Activated naive CD8-positive, alpha-beta T cell treated with anti-CD3 and anti-CD28 coated beads, Interleukin-2, amount 10 ng/mL, durations not matched to agents 7 days and 5 days (primary cell): Measurements from ENCODE around the gene MAN1A2. TPM values are rescaled to one million over a fixed set of nuclear protein-coding genes. Genes with fewer than 3 reads are reported as not detected.
"Not testable (repeated sequence)": the region's sequence is repeated elsewhere in the genome, so short reads cannot be mapped to it uniquely, and the experiment has no call there.

Source experiments
- ATAC-seq: fragments of 150-1000 bp; cut with Tn5 transposase; one replicate; pipeline ENCODE4 v1.10.0; 2021; ENCODE audit warnings: low read depth, moderate library complexity
- POLR2A ChIA-PET: fragments of 350-600 bp; sonication (Branson Sonifier 250); formaldehyde crosslinking; loops from one replicate; lab custom pipeline; 2021; ENCODE audit warnings: antibody characterized with exemption; lab: Charles Lee
- DNase-seq: peaks from one replicate; pipeline ENCODE4 v3.0.0; 2021
- H3K27ac Mint-ChIP-seq: one replicate; pipeline ENCODE4 v1.8.0; 2022; ENCODE audit warnings: mild to moderate bottlenecking, mixed read lengths
- H3K27me3 Mint-ChIP-seq: one replicate; pipeline ENCODE4 v1.8.0; 2022; ENCODE audit warnings: mild to moderate bottlenecking, moderate library complexity, mixed read lengths
- H3K36me3 Mint-ChIP-seq: one replicate; pipeline ENCODE4 v1.8.0; 2021; ENCODE audit warnings: mild to moderate bottlenecking, mixed read lengths
- H3K4me1 Mint-ChIP-seq: one replicate; pipeline ENCODE4 v1.8.0; 2021; ENCODE audit warnings: mixed read lengths
- H3K4me3 Mint-ChIP-seq: one replicate; pipeline ENCODE4 v1.8.0; 2022; ENCODE audit warnings: mild to moderate bottlenecking, moderate library complexity, mixed read lengths
- H3K9me3 Mint-ChIP-seq: one replicate; pipeline ENCODE4 v1.8.0; 2021; ENCODE audit warnings: mixed read lengths
- total RNA-seq, 2 experiments: library from RNA; stranded (reverse); gene quantifications; one replicate each; pipeline ENCODE4 v1.2.3, GENCODE V29; 2021

MAN1A2 gene
- total RNA-seq, 2 experiments from 2014 or later: 36.1 to 43.2 TPM

DNA sequence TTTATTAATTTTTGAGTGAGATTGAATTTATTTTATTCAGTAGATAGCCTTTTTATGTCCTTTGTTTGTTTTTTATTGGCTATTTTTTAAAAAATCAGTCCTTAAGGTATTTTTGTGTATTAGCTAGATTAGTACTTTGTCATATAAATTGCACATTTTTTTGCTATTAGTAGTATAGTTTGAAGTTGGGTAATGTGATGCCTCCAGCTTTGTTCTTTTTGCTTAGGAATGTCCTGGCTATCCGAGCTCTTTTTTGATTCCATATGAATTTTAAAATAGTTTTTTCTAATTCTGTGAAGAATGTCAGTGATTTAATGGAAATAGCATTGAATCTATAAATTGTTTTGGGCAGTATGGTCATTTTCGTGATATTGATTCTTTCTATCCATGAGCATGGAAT is 80.4 kb downstream of the MAN1A2 start:
- H3K4me1 Mint-ChIP-seq: no peaks in the 10 kb centered on the region
- ATAC-seq: no peak
- H3K27ac Mint-ChIP-seq: no peak overlapping the region
- H3K4me3 Mint-ChIP-seq: no peak overlapping the region
- peaks cover 51% of the 10 kb centered on the region for H3K36me3 Mint-ChIP-seq
- POLR2A ChIA-PET: no interaction called here
- H3K27me3 Mint-ChIP-seq: no peaks in the 10 kb centered on the region
- no peak for DNase-seq
- H3K9me3 Mint-ChIP-seq: peaks cover 19% of the 10 kb centered on the region

DNA sequence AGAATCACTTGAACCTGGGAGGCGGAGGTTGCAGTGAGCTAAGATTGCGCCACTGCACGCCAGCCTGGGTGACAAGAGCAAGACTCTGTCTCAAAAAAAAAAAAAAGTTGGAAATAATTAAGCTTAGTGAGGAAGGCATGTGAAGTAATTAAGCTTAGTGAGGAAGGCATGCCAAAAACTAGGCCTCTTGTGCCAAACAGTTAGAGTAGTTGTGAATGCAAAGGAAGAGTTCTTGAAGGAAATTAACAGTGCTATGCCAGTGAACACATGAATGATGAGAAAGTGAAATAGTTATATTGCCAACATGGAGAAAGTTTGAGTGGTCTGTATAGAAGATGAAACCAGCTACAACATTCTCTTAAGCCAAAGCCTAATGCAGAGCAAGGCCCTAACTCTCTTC is 85.0 kb downstream of the MAN1A2 start:
- Mint-ChIP-seq H3K4me3 (no peak overlapping the region), H3K4me1 (peaks cover 2% of the 10 kb centered on the region), H3K36me3 (peaks cover 52% of the 10 kb centered on the region), H3K9me3 (peaks cover 16% of the 10 kb centered on the region), H3K27ac (no peak overlapping the region), H3K27me3 (no peaks in the 10 kb centered on the region)
- no peak for DNase-seq
- POLR2A ChIA-PET: no interaction called here
- ATAC-seq: no peak

DNA sequence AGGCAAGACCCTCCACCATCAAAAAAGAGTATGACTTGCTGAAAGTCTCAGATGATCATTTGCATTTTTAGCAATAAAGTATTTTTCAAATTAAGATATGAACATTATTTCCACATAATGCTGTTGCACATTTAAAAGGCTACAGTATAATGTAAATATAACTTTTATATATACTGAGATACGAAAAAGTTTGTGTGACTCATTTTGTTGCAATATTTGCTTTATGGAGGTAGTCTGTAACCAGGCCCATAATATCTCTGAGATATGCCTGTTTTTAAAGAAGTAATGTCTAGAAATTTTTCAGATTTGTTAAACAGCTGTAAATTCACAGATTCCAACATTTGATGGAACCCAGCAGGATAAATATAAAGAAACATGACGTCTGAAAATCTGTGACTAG is 86.7 kb downstream of the MAN1A2 start:
- POLR2A ChIA-PET: no interaction called here
- peaks cover 2% of the 10 kb centered on the region for H3K4me1 Mint-ChIP-seq
- ATAC-seq (no peak), DNase-seq (no peak)
- no peaks in the 10 kb centered on the region for H3K27me3 Mint-ChIP-seq
- H3K27ac Mint-ChIP-seq: no peak overlapping the region
- no peak overlapping the region for H3K4me3 Mint-ChIP-seq
- H3K9me3 Mint-ChIP-seq: peaks cover 15% of the 10 kb centered on the region
- peaks cover 42% of the 10 kb centered on the region for H3K36me3 Mint-ChIP-seq

DNA sequence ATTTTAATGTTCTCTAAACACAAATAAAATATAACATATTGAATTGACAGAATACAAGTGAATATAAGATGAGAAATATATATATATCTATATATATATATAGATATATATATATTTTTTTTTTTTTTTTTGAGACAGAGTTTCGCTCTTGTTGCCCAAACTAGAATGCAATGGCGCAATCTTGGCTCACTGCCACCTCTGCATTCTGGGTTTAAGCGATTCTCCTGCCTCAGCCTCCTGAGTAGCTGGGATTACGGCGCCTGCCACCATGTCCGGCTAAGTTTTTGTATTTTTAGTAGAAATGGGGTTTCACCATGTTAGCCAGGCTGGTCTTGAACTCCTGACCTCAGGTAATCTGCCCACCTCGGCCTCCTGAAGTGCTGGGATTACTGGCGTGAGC is 91.2 kb downstream of the MAN1A2 start:
- ATAC-seq, DNase-seq, H3K4me3 Mint-ChIP-seq, POLR2A ChIA-PET, H3K27ac Mint-ChIP-seq, H3K9me3 Mint-ChIP-seq, H3K4me1 Mint-ChIP-seq, H3K27me3 Mint-ChIP-seq: not testable (repeated sequence)
- peaks cover 14% of the 10 kb centered on the region for H3K36me3 Mint-ChIP-seq

DNA sequence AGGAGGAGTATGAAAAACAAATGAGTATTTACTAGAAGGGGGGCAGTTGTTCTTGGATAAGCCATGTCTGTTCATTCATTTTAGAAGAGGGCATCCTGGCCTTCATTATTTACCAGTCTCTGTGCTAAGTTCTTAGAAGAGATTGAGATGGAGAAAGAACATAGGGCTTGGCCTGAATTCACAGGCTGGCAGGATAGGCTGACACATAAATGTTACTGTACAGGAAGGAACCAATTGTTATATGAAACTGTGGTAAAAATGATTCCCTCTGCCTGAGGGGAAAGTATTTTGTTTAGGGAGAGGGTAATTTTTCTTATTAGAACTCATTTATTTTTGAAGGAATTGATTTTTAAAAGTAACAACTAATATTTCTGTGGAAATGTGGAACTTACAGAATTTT is 99.5 kb downstream of the MAN1A2 start:
- H3K4me1 Mint-ChIP-seq: no peaks in the 10 kb centered on the region
- no peak overlapping the region for H3K27ac Mint-ChIP-seq
- peaks cover 34% of the 10 kb centered on the region for H3K36me3 Mint-ChIP-seq
- no peaks in the 10 kb centered on the region for H3K27me3 Mint-ChIP-seq
- ATAC-seq: no peak
- peaks cover 2% of the 10 kb centered on the region for H3K9me3 Mint-ChIP-seq
- POLR2A ChIA-PET: no interaction called here
- no peak overlapping the region for H3K4me3 Mint-ChIP-seq
- no peak for DNase-seq

DNA sequence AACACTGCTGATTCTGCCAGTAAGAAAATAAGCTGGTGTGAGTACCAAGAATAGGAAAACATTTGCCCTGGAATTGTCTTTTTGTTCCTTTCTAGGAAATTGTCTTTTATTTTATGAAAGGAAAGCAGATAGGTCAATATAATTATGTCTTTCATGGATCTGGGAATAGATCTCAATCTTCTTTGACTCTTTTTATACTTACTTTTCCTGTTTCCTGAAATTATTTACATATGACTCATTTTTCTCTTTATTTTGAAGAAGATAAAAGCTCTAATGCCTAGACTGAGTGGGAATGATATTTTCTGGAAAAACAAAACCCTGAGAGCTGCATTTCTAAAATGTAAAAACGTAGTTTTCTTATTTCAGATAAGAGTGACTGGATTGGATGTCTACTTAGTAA is 100.1 kb downstream of the MAN1A2 start:
- Mint-ChIP-seq H3K36me3 (peaks cover 34% of the 10 kb centered on the region), H3K4me3 (no peak overlapping the region), H3K4me1 (no peaks in the 10 kb centered on the region), H3K27ac (no peak overlapping the region), H3K27me3 (no peaks in the 10 kb centered on the region), H3K9me3 (peaks cover 2% of the 10 kb centered on the region)
- DNase-seq (no peak), ATAC-seq (no peak)
- POLR2A ChIA-PET: no interaction called here

DNA sequence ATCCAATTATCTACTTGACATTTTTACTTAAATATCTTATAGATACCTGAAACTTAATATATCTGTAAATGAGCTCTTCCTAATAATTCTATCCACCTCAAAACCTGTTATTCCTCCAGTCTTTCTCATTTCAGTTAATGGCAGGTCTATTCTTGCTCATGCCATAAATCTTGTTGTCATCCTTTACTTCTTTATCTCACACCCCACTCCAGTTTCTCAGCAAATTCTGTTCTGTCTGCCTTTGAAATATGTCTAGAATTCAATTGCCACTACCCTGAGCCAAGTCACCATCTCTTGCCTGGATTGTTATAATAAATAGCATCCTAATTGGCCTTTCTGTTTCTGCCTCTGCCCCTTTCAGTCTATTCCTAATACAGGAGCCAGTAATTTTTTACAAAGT is 105.8 kb downstream of the MAN1A2 start:
- H3K4me1 Mint-ChIP-seq: no peaks in the 10 kb centered on the region
- DNase-seq: no peak
- H3K4me3 Mint-ChIP-seq: no peak overlapping the region
- POLR2A ChIA-PET: no interaction called here
- H3K9me3 Mint-ChIP-seq: peaks cover 13% of the 10 kb centered on the region
- H3K27ac Mint-ChIP-seq: no peak overlapping the region
- peaks cover 40% of the 10 kb centered on the region for H3K36me3 Mint-ChIP-seq
- no peaks in the 10 kb centered on the region for H3K27me3 Mint-ChIP-seq
- no peak for ATAC-seq

DNA sequence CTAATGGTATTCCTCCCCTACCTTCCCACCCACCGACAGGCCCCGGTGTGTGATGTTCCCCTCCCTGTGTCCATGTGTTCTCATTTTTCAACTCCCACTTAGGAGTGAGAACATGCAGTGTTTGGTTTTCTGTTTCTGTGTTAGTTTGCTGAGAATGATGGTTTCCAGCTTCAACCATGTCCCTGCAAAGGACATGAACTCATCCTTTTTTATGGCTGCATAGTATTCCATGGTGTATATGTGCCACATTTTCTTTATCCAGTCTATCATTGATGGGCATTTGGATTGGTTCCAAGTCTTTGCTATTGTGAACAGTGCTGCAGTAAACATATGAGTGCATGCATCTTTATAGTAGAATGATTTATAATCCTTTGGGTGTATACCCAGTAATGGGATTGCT is 108.2 kb downstream of the MAN1A2 start:
- POLR2A ChIA-PET, H3K27me3 Mint-ChIP-seq, H3K4me1 Mint-ChIP-seq, H3K27ac Mint-ChIP-seq, DNase-seq, H3K4me3 Mint-ChIP-seq, ATAC-seq: not testable (repeated sequence)
- peaks cover 37% of the 10 kb centered on the region for H3K36me3 Mint-ChIP-seq
- H3K9me3 Mint-ChIP-seq: peaks cover 11% of the 10 kb centered on the region

DNA sequence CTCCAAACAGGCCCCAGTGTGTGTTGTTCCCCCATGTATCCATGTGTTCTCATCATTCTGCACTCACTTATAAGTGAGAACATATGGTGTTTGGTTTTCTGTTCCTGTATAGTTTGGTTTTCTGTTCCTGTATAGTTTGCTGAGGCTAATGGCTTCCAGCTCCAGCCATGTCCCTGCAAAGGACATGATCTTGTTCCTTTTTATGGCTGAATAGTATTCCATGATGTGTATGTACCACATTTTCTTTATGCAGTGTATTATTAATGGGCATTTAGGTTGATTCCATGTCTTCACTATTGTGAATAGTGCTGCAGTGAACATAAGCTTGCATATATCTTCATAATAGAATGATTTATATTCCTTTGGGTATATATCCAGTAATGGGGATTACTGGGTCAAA is 111.8 kb downstream of the MAN1A2 start:
- no peaks in the 10 kb centered on the region for H3K4me1 Mint-ChIP-seq
- no peak overlapping the region for H3K4me3 Mint-ChIP-seq
- no peaks in the 10 kb centered on the region for H3K27me3 Mint-ChIP-seq
- H3K9me3 Mint-ChIP-seq: peaks cover 11% of the 10 kb centered on the region
- peaks cover 60% of the 10 kb centered on the region for H3K36me3 Mint-ChIP-seq
- POLR2A ChIA-PET: no interaction called here
- DNase-seq (no peak), ATAC-seq (no peak)
- H3K27ac Mint-ChIP-seq: no peak overlapping the region

DNA sequence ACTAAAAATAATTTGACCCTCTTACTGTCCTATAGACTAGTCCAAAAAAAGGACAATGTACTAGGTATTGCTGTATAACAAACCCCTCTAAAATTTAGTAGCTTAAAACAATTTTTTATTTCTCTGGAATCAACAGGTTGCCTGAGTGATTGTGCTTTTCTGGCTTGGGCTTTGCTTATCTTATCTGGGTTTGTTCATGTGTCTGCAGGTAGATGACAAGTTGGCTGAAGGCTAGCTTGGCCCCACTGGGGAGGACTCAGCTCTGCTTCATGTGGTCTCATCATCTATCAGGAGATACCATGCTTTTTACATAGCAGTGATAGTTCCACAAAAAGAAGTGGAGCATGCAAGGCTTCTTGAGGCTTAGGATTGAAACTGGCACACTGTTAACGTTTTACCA is 114.2 kb downstream of the MAN1A2 start:
- Mint-ChIP-seq H3K27me3 (no peaks in the 10 kb centered on the region), H3K9me3 (peaks cover 5% of the 10 kb centered on the region), H3K4me3 (no peak overlapping the region), H3K4me1 (no peaks in the 10 kb centered on the region), H3K36me3 (peaks cover 49% of the 10 kb centered on the region), H3K27ac (no peak overlapping the region)
- POLR2A ChIA-PET: no interaction called here
- ATAC-seq: no peak
- DNase-seq: no peak

DNA sequence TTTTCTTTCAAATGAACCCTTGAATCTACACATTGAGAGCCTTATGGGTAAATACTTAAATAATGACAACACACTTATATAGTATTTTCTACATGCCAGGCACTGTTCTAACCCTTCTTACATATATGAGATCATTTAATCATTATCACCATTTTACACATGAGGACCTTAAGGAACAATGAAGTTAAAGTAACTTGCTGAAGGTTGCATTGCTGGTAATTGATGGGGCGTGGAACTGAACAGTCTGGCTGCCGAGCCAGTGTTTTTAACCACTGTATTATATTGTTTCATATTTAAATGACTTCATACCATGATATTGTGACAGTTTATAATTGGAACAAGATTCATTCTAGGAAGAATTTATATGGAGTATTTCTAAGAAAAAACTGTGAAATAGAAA is 126.7 kb downstream of the MAN1A2 start:
- no peak for ATAC-seq
- Mint-ChIP-seq H3K4me3 (no peak overlapping the region), H3K4me1 (no peaks in the 10 kb centered on the region), H3K27me3 (no peaks in the 10 kb centered on the region), H3K36me3 (peaks cover 8% of the 10 kb centered on the region), H3K27ac (no peak overlapping the region), H3K9me3 (no peaks in the 10 kb centered on the region)
- POLR2A ChIA-PET: no interaction called here
- DNase-seq: no peak

DNA sequence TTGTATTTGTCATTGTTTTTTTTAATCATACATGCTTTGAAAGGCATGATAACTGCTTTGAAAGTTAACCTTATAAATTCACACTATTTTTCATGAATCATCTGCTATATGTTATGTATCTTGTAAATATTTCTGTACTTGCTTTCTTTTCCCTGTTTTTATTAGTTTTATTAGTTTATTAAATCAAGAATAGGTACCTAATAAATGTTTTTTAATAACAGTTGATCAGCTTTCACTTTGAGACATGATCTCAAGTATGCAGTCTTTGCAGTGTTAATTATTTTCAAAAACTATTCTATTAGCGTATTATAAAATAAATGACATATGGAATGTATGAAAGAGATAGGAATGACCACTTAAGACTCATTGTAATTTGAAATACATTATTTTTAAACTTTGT is 127.8 kb downstream of the MAN1A2 start:
- H3K27ac Mint-ChIP-seq: no peak overlapping the region
- no peaks in the 10 kb centered on the region for H3K9me3 Mint-ChIP-seq
- POLR2A ChIA-PET: no interaction called here
- peaks cover 8% of the 10 kb centered on the region for H3K36me3 Mint-ChIP-seq
- DNase-seq: no peak
- no peaks in the 10 kb centered on the region for H3K27me3 Mint-ChIP-seq
- no peak for ATAC-seq
- no peaks in the 10 kb centered on the region for H3K4me1 Mint-ChIP-seq
- no peak overlapping the region for H3K4me3 Mint-ChIP-seq

DNA sequence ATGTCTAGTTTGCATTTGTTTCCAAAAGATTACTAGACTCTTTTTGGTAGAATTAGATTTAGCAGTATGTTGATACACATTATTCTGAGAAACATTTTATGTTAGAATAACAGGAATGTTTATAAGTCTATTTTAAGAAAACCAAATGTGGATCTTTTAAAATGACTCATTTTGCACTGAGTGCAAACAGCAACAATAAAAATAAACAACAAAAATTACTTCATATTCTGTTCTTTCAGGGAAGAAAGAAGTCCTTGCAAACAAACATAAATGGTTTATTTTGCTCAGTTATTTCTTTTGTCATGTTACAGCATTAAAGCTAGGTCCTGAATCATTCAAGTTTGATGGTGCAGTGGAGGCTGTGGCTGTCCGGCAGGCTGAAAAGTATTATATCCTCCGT is 131.8 kb downstream of the MAN1A2 start:
- no peak for DNase-seq
- no peaks in the 10 kb centered on the region for H3K4me1 Mint-ChIP-seq
- POLR2A ChIA-PET: no interaction called here
- no peaks in the 10 kb centered on the region for H3K27me3 Mint-ChIP-seq
- H3K36me3 Mint-ChIP-seq: peaks cover 5% of the 10 kb centered on the region
- no peak overlapping the region for H3K4me3 Mint-ChIP-seq
- H3K9me3 Mint-ChIP-seq: no peaks in the 10 kb centered on the region
- no peak for ATAC-seq
- no peak overlapping the region for H3K27ac Mint-ChIP-seq

DNA sequence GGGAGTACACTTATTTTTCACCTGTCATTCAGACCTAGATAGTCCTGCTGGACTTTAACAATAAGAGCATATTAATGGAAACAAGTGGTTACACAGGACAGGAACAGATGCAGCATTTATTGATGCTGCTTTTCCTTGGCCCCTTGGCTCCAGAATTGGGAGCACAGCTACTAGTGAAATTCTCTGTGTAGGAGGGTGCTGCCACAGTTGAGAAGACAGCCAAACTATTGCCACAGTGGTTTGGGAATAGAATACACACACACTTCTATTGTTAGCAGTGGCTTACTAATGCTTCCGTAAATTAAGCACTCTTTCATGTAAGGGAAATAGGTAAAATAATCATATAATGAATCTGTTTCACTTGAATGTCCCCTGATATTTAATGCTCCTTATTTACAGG is 133.3 kb downstream of the MAN1A2 start:
- no peak overlapping the region for H3K27ac Mint-ChIP-seq
- H3K27me3 Mint-ChIP-seq: no peaks in the 10 kb centered on the region
- H3K4me1 Mint-ChIP-seq: no peaks in the 10 kb centered on the region
- DNase-seq: no peak
- H3K4me3 Mint-ChIP-seq: no peak overlapping the region
- no peak for ATAC-seq
- POLR2A ChIA-PET: no interaction called here
- H3K36me3 Mint-ChIP-seq: peaks cover 8% of the 10 kb centered on the region
- H3K9me3 Mint-ChIP-seq: no peaks in the 10 kb centered on the region

DNA sequence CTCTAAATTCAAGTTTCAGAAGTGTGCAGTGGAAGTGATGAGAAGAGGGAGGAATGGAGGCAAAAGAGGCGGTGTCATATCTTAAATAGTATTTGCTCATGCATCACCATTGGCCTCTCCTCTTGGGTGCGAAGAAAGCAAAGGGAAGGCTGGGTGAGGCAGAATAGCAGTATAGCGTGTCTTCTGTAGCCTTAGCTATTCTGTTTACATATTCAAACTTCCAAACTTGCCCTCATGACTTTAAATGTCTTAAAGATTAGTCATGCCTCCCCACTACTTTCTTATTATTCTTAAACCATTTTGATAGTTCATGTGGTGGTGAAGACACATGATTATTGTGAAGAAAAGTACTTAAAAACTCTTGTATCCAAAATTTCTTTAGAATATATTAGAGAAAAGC is 134.0 kb downstream of the MAN1A2 start:
- no peaks in the 10 kb centered on the region for H3K27me3 Mint-ChIP-seq
- H3K4me3 Mint-ChIP-seq: no peak overlapping the region
- no peaks in the 10 kb centered on the region for H3K9me3 Mint-ChIP-seq
- DNase-seq (no peak), ATAC-seq (no peak)
- H3K4me1 Mint-ChIP-seq: no peaks in the 10 kb centered on the region
- H3K27ac Mint-ChIP-seq: no peak overlapping the region
- POLR2A ChIA-PET: no interaction called here
- H3K36me3 Mint-ChIP-seq: peaks cover 8% of the 10 kb centered on the region
